GM23338 (cell line): Measurements from ENCODE around the gene TCP11. TPM values are rescaled to one million over a fixed set of nuclear protein-coding genes. Genes with fewer than 3 reads are reported as not detected.

Experiments used
- ATAC-seq: fragments of 200-7000 bp; cut with Tn5 transposase; 3 replicates; pipeline ENCODE4 v1.9.1; 2020
- DNase-seq: peaks from one replicate; pipeline ENCODE4 v3.0.0-alpha.2; 2015; ENCODE audit warnings: low spot score
- H2AFZ ChIP-seq: fragments of 200-600 bp; sonication (generic); 2 replicates; pipeline ENCODE4 v1.8.0; 2016; ENCODE audit warnings: antibody characterized with exemption, mild to moderate bottlenecking, moderate library complexity
- H3F3A ChIP-seq: fragments of 200-600 bp; sonication (generic); replicated peaks from 2 replicates; pipeline ENCODE4 v1.8.0; 2017; ENCODE audit warnings: antibody characterized with exemption, mixed run types, low read depth
- H3K27ac ChIP-seq: fragments of 200-600 bp; sonication (generic); 2 replicates; pipeline ENCODE4 v1.6.1; 2016; ENCODE audit warnings: low read depth
- H3K27me3 ChIP-seq: fragments of 200-600 bp; sonication (generic); 2 replicates; pipeline ENCODE4 v1.8.0; 2016; ENCODE audit warnings: mild to moderate bottlenecking, mixed run types, moderate library complexity; ENCODE audit not compliant: insufficient read depth
- H3K36me3 ChIP-seq: fragments of 200-600 bp; sonication (generic); 2 replicates; pipeline ENCODE4 v1.8.0; 2016; ENCODE audit warnings: mild to moderate bottlenecking; ENCODE audit not compliant: insufficient read depth
- H3K4me1 ChIP-seq: fragments of 200-600 bp; sonication (generic); 2 replicates; pipeline ENCODE4 v1.8.0; 2016; ENCODE audit warnings: mild to moderate bottlenecking, moderate library complexity; ENCODE audit not compliant: insufficient read depth
- H3K4me2 ChIP-seq: fragments of 200-600 bp; sonication (generic); 2 replicates; pipeline ENCODE4 v1.7.1; 2017; ENCODE audit warnings: mixed run types
- H3K4me3 ChIP-seq: fragments of 200-600 bp; sonication (generic); 2 replicates; pipeline ENCODE4 v1.6.1; 2016; ENCODE audit warnings: mixed run types
- H3K79me2 ChIP-seq: fragments of 200-600 bp; sonication (generic); replicated peaks from 2 replicates; pipeline ENCODE4 v1.8.0; 2017; ENCODE audit warnings: mild to moderate bottlenecking; ENCODE audit not compliant: insufficient read depth
- H3K9me2 ChIP-seq: fragments of 200-600 bp; sonication (generic); 2 replicates; pipeline ENCODE4 v1.8.0; 2017; ENCODE audit not compliant: insufficient read depth
- H4K20me1 ChIP-seq: fragments of 200-600 bp; sonication (generic); replicated peaks from 2 replicates; pipeline ENCODE4 v1.8.0; 2017; ENCODE audit warnings: mild to moderate bottlenecking; ENCODE audit not compliant: insufficient read depth
- H3K27ac Mint-ChIP-seq: 2 replicates; pipeline ENCODE4 v1.8.0; 2020; ENCODE audit warnings: inconsistent platforms, mild to moderate bottlenecking, moderate library complexity, mixed read lengths
- H3K27me3 Mint-ChIP-seq: 3 replicates; pipeline ENCODE4 v1.8.0; 2022; ENCODE audit warnings: low read depth, mild to moderate bottlenecking, moderate library complexity, mixed read lengths, inconsistent platforms; ENCODE audit not compliant: insufficient read depth, poor library complexity
- H3K36me3 Mint-ChIP-seq: 3 replicates; pipeline ENCODE4 v1.8.0; 2021; ENCODE audit warnings: low read depth, mild to moderate bottlenecking, inconsistent platforms, moderate library complexity, mixed read lengths
- H3K4me1 Mint-ChIP-seq: 3 replicates; pipeline ENCODE4 v1.8.0; 2020; ENCODE audit warnings: mild to moderate bottlenecking, inconsistent platforms, mixed read lengths
- H3K4me3 Mint-ChIP-seq: 3 replicates; pipeline ENCODE4 v1.8.0; 2021; ENCODE audit warnings: moderate library complexity, mild to moderate bottlenecking, inconsistent platforms, mixed read lengths
- H3K9me3 Mint-ChIP-seq: 3 replicates; pipeline ENCODE4 v1.8.0; 2020; ENCODE audit warnings: moderate library complexity, mild to moderate bottlenecking, inconsistent platforms, mixed read lengths
- CREB1 ChIP-seq: fragments of 250-450 bp; sonication (Bioruptor Pico); IDR thresholded peaks from 2 replicates; pipeline ENCODE4 v1.5.0; 2020; ENCODE audit warnings: low read depth, mild to moderate bottlenecking, moderate library complexity
- CTCF ChIP-seq, 2 experiments: fragments of 200-600 bp in 1 of 2; sonication (generic) in 1 of 2; conservative IDR thresholded peaks; 2 replicates each; pipeline versions ENCODE4 v1.5.1 to v1.6.1; 2016 to 2017; ENCODE audit warnings: antibody characterized with exemption in 2 of 2, low read depth in 2 of 2, mild to moderate bottlenecking in 2 of 2, moderate library complexity in 1 of 2
- ETS1 ChIP-seq: IDR thresholded peaks from 2 replicates; pipeline ENCODE4 v1.6.1; 2016; ENCODE audit warnings: antibody characterized with exemption
- JUNB ChIP-seq: IDR thresholded peaks from one replicate; pipeline ENCODE4 v1.6.1; 2016; ENCODE audit warnings: antibody characterized with exemption; ENCODE audit not compliant: unreplicated experiment
- POLR2AphosphoS5 ChIP-seq: IDR thresholded peaks from 2 replicates; pipeline ENCODE4 v1.6.1; 2016; ENCODE audit warnings: antibody characterized with exemption, low read depth
- ZNF114 ChIP-seq: fragments of 250-450 bp; sonication (Bioruptor Pico); IDR thresholded peaks from 2 replicates; pipeline ENCODE4 v1.5.0; 2020; ENCODE audit warnings: mild to moderate bottlenecking, moderate library complexity
- ZNF331 ChIP-seq: fragments of 250-450 bp; sonication (Bioruptor Pico); IDR thresholded peaks from 2 replicates; pipeline ENCODE4 v1.5.0; 2020; ENCODE audit warnings: low read depth, mild to moderate bottlenecking, moderate library complexity
- ZNF462 ChIP-seq: fragments of 250-450 bp; sonication (Bioruptor Pico); IDR thresholded peaks from 2 replicates; pipeline ENCODE4 v1.5.0; 2020; ENCODE audit warnings: mild to moderate bottlenecking, moderate library complexity
- polyA plus RNA-seq: library from polyadenylated mRNA; unstranded; fragments of >200 nt; fragmentation: Nextera tagmentation; extraction: Ambion mirVana; gene quantifications from 2 replicates; pipeline ENCODE4 v1.2.1, GENCODE V29; 2016
- total RNA-seq: library from RNA; depleted of rRNA; stranded (reverse); fragments of >200 nt; shearing (Covaris generic); gene quantifications from 2 replicates; pipeline ENCODE4 v1.2.3, GENCODE V29; 2014
- TF ChIP-seq, protein P1 (sequence below): IDR thresholded peaks from one replicate; pipeline ENCODE4 v1.6.1; 2018; ENCODE audit warnings: antibody characterized with exemption; ENCODE audit not compliant: unreplicated experiment

TCP11 gene
- total and polyA plus RNA-seq, 2 experiments from 2014 or later, result not detected

DNA sequence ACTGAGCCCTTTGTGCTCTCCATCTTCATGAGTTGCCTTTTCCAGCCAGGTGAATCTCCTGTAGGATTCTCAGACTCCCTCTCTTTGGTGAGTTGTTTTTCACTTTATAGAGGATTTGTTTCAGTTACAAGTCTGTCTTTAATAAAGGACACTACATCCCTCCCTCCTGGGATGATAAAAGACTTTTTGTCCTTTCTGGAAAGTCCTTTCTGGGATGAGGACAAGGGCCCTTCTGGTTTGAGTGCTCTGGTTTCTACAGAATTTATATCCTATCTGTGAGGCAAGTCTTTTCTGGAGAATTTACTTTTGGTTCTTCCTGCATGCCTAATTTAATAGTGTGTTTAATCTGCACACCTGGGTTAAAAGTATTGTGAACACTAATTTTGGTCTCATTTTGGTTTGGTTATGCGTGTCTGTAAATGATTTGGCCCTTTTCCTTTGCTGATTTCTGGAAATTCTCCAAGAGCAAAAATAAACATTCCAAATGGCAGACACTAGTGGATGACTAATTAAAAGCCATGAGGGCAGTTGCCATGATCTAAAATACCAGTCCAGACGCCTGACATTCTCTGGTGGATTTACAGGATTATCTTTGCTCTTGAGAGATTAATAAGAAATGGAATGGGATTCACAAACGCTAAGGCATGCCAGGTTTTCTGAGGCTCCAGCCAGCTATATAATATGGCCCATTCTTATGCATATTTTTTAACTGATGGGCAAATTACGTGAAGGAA is 44.8 kb downstream of the TCP11 start:
- no peaks in the 10 kb centered on the region for H3K36me3 ChIP-seq
- H3K4me1 ChIP-seq, result peaks cover 14% of the 10 kb centered on the region
- no peaks in the 10 kb centered on the region; the same call in 1 of the 2 replicates for H3K9me2 ChIP-seq
- Mint-ChIP-seq H3K4me1 (peaks cover 42% of the 10 kb centered on the region), H3K27ac (no peak overlapping the region), H3K27me3 (no peaks in the 10 kb centered on the region), H3K9me3 (no peaks in the 10 kb centered on the region; the same call in 2 of the 3 replicates), H3K36me3 (no peaks in the 10 kb centered on the region), H3K4me3 (no peak overlapping the region)
- TF ChIP-seq, protein P1, sequence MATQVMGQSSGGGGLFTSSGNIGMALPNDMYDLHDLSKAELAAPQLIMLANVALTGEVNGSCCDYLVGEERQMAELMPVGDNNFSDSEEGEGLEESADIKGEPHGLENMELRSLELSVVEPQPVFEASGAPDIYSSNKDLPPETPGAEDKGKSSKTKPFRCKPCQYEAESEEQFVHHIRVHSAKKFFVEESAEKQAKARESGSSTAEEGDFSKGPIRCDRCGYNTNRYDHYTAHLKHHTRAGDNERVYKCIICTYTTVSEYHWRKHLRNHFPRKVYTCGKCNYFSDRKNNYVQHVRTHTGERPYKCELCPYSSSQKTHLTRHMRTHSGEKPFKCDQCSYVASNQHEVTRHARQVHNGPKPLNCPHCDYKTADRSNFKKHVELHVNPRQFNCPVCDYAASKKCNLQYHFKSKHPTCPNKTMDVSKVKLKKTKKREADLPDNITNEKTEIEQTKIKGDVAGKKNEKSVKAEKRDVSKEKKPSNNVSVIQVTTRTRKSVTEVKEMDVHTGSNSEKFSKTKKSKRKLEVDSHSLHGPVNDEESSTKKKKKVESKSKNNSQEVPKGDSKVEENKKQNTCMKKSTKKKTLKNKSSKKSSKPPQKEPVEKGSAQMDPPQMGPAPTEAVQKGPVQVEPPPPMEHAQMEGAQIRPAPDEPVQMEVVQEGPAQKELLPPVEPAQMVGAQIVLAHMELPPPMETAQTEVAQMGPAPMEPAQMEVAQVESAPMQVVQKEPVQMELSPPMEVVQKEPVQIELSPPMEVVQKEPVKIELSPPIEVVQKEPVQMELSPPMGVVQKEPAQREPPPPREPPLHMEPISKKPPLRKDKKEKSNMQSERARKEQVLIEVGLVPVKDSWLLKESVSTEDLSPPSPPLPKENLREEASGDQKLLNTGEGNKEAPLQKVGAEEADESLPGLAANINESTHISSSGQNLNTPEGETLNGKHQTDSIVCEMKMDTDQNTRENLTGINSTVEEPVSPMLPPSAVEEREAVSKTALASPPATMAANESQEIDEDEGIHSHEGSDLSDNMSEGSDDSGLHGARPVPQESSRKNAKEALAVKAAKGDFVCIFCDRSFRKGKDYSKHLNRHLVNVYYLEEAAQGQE, result no peak
- TF ChIP-seq ZNF331 (CRISPR knock-in tag) (no peak), CREB1 (CRISPR knock-in tag) (no peak), CTCF (conservative IDR thresholded peaks at IDR 0.05; ENCODE audit: low read depth in 2 of 2) (no peak), ZNF114 (CRISPR knock-in tag) (no peak), POLR2AphosphoS5 (no peak), ZNF462 (CRISPR knock-in tag) (no peak), JUNB (no peak), ETS1 (no peak)
- ATAC-seq (peak; percentile 22; the same call in 1 of the 3 replicates), DNase-seq (no peak)
- H4K20me1 ChIP-seq, result no peaks in the 10 kb centered on the region
- no peak overlapping the region for H3K4me2 ChIP-seq
- no peaks in the 10 kb centered on the region for H3K27me3 ChIP-seq
- no peak overlapping the region for H3K27ac ChIP-seq
- H3F3A ChIP-seq, result no peaks in the 10 kb centered on the region; the same call in 1 of the 2 replicates
- H3K4me3 ChIP-seq, result no peak overlapping the region
- H2AFZ ChIP-seq, result no peak overlapping the region
- H3K79me2 ChIP-seq, result no peaks in the 10 kb centered on the region
